H1 (cell line): ENCODE measurements around the gene TMEM236. TPM values are rescaled to one million over a fixed set of nuclear protein-coding genes. Genes with fewer than 3 reads are reported as not detected.

Experiments
- CREB1 ChIP-seq: IDR thresholded peaks from 2 replicates; pipeline ENCODE4 v1.6.1; 2012; ENCODE audit warnings: inconsistent platforms
- RAD21 ChIP-seq, 2 experiments: IDR thresholded peaks in 1 of 2; conservative IDR thresholded peaks in 1 of 2; 2 replicates each; pipeline ENCODE4 v1.6.1; 2011; ENCODE audit warnings: low read depth in 2 of 2, low read length in 2 of 2, improper control_type of control experiment in 1 of 2, inconsistent platforms in 1 of 2, mild to moderate bottlenecking in 1 of 2, moderate library complexity in 1 of 2
- SUZ12 ChIP-seq: fragments of 200-600 bp; sonication (generic); IDR thresholded peaks from 2 replicates; pipeline ENCODE4 v1.6.1; 2012; ENCODE audit warnings: mild to moderate bottlenecking, inconsistent platforms, low read length, moderate library complexity, mixed read lengths
- polyA plus RNA-seq, 7 experiments: library from polyadenylated mRNA; depleted of rRNA in 3 of 7; stranded (reverse) in 5 of 7; unstranded in 2 of 7; fragments of >200 nt in 5 of 7; fragments of 200-250 nt in 2 of 7; gene quantifications; 1 replicate in 5 of 7; 2 replicates in 1 of 7; 4 replicates in 1 of 7; pipeline versions ENCODE4 v1.2.1 to v1.2.3, GENCODE V29; 2011 to 2013; ENCODE audit warnings: missing spikeins in 2 of 7, mixed read lengths in 2 of 7
- total RNA-seq: library from RNA; stranded (reverse); fragmentation: NEBNext Ultra II Directional; extraction: Animal tissue kit (Norgen Biotek cat#: 25700); gene quantifications from 2 replicates; pipeline ENCODE4 v1.2.1, GENCODE V29; 2021

The TMEM236 gene
- total and polyA plus RNA-seq, 2 of the 8 experiments (the other 6 are each of a cell fraction or from before 2014, with no cell fraction given), result 0.02 to 0.07 TPM

DNA sequence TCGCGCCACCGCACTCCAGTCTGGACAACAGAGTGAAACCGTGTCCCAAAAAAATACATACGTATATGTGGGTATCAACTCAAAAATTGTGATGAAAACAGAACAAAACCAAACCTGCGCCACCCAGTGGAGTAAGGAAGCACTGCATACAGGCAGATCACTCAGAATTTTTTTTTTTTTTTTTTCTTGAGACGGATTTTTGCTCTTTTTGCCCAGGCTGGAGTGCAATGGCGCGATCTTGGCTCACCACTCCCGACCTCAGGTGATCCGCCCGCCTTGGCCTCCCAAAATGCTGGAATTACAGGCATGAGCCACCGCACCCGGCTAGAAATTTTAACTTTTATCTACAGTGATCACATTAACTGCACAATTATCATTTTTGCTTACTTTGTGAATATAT, 9.1 kb upstream of the TMEM236 start (continued):
- TF ChIP-seq RAD21 (IDR thresholded peaks at IDR 0.05 in 1 of 2, conservative IDR thresholded peaks at IDR 0.05 in 1 of 2; ENCODE audit: low read depth in 2 of 2, low read length in 2 of 2), result peak; percentile 37 to 53
- TF ChIP-seq SUZ12, result no peak
- TF ChIP-seq CREB1, result no peak
